Vagina (tissue), 2 donors: Measurements from ENCODE around the gene PLSCR3. TPM values are rescaled to one million over a fixed set of nuclear protein-coding genes. Genes with fewer than 3 reads are reported as not detected.

Experiments used
- DNase-seq, 2 donors: peaks; one replicate each; pipeline ENCODE4 v3.0.0-alpha.2; 2017; ENCODE audit errors: extremely low spot score in 2 of 2
- H3K27ac ChIP-seq: fragments of 200-600 bp; sonication (generic); one replicate; pipeline ENCODE4 v1.5.1; 2019
- H3K27me3 ChIP-seq: fragments of 200-600 bp; sonication (generic); one replicate; pipeline ENCODE4 v1.5.1; 2019
- H3K36me3 ChIP-seq, 2 donors: fragments of 200-600 bp; sonication (generic); one replicate each; pipeline ENCODE4 v1.5.1; 2017 to 2019
- H3K4me1 ChIP-seq: fragments of 200-600 bp; sonication (generic); one replicate; pipeline ENCODE4 v1.5.1; 2019
- H3K4me3 ChIP-seq, 2 donors: fragments of 200-600 bp; sonication (generic); 1 replicate in 1 of 2; 2 replicates in 1 of 2; pipeline ENCODE4 v1.5.1; 2016 to 2019
- H3K9me3 ChIP-seq: fragments of 200-600 bp; sonication (generic); one replicate; pipeline ENCODE4 v1.5.1; 2019
- POLR2A ChIP-seq, 2 donors: fragments of 450-650 bp; IDR thresholded peaks; one replicate each; pipeline ENCODE4 v1.6.1; 2017; ENCODE audit warnings: antibody characterized with exemption in 2 of 2, mild to moderate bottlenecking in 2 of 2, moderate library complexity in 2 of 2
- POLR2AphosphoS5 ChIP-seq, 2 donors: sonication (generic); formaldehyde crosslinking; IDR thresholded peaks; one replicate each; pipeline ENCODE4 v1.9.0; 2017; ENCODE audit warnings: antibody characterized with exemption in 2 of 2, mild to moderate bottlenecking in 2 of 2, low read depth in 1 of 2; ENCODE audit not compliant: insufficient read depth in 1 of 2
- intact Hi-C: fragments of 100-400 bp; cut with DNase I; formaldehyde crosslinking; loops from one replicate; pipeline ENCODE4 v1.15.1; 2023
- total RNA-seq: library from RNA; depleted of rRNA; stranded (reverse); fragments of >200 nt; gene quantifications from one replicate; pipeline ENCODE4 v1.2.3, GENCODE V29; 2016
- TF ChIP-seq, protein P1 (sequence below), 3 experiments: fragments of 450-650 bp in 2 of 3; fragments of 200-600 bp in 1 of 3; sonication (generic) in 1 of 3; IDR thresholded peaks; one replicate each; pipeline ENCODE4 v1.5.1; 2017 to 2019; ENCODE audit warnings: antibody characterized with exemption in 3 of 3, mild to moderate bottlenecking in 2 of 3, moderate library complexity in 2 of 3

PLSCR3 gene
- total RNA-seq, 1 donor from 2014 or later: 37.1 TPM

DNA sequence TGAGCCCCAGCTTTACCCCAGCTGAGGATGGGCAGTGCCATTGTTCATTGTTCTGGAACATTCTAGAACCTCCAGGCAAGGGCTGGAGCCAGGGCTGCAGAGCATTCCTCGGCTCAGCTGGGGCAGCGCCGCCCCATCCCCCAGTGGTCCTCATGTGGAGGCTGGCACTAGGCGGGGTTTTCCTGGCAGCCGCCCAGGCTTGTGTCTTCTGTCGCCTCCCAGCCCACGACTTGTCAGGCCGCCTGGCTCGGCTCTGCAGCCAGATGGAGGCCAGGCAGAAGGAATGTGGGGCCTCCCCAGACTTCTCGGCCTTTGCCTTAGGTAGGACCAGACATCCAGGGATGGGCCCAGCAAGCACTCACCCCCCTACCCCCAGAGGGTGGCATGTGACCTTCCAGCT, 39.3 kb downstream of the PLSCR3 start, which contains the start of gene TMEM95:
TSS of gene TMEM95 (plus strand) at position 104 of the 400 bp plus-strand sequence. CDS start at position 153, 49 bp downstream.
- no peak for DNase-seq
- TF ChIP-seq, protein P1, sequence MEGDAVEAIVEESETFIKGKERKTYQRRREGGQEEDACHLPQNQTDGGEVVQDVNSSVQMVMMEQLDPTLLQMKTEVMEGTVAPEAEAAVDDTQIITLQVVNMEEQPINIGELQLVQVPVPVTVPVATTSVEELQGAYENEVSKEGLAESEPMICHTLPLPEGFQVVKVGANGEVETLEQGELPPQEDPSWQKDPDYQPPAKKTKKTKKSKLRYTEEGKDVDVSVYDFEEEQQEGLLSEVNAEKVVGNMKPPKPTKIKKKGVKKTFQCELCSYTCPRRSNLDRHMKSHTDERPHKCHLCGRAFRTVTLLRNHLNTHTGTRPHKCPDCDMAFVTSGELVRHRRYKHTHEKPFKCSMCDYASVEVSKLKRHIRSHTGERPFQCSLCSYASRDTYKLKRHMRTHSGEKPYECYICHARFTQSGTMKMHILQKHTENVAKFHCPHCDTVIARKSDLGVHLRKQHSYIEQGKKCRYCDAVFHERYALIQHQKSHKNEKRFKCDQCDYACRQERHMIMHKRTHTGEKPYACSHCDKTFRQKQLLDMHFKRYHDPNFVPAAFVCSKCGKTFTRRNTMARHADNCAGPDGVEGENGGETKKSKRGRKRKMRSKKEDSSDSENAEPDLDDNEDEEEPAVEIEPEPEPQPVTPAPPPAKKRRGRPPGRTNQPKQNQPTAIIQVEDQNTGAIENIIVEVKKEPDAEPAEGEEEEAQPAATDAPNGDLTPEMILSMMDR (IDR thresholded peaks at IDR 0.05): no peak
- peak in 1 of 2 donors; percentile 24 for TF ChIP-seq POLR2AphosphoS5 (IDR thresholded peaks at IDR 0.05; ENCODE audit: insufficient read depth in 1 of 2, low read depth in 1 of 2)
- H3K9me3 ChIP-seq: no peaks in the 10 kb centered on the region
- no peaks in the 10 kb centered on the region for H3K36me3 ChIP-seq
- intact Hi-C loops: loop anchor here (10.0 kb wide), 1 partner anchor 210 kb away; the partner anchor contains the start of gene SENP3
- peak within 1 kb of the TSS; percentile 12 to 87 for H3K4me3 ChIP-seq
- H3K27ac ChIP-seq: peak within 1 kb of the TSS; percentile 96
- H3K4me1 ChIP-seq: peaks cover 38% of the 10 kb centered on the region
- H3K27me3 ChIP-seq: no peaks in the 10 kb centered on the region

DNA sequence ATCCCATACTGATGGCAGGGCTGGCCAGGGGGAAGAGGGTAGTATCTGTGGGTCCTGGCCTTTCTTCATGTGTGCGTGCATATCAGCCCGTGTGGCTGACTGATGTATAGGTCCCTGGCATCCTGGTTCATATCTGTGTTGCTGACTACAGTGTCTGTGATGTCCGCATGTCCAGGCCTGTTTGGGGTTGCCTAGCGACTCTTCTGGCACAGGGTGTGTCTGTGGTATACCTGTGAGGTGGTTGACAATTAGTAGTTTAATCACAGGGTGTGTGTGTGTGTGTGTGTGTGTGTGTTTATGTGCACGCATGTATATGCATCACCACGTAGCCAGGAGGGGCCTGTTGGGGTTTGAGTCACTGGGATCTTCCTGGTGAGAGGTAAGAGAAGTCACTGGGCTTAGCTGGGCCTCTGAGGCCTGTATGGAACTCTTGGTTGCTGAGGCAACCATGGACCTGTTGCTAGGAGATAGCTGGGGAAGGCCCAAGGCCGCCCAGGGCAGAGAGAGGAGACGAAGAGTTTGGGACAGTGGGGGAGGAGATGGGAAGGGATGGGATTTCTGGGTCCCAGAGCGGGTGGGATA, 40.0 kb downstream of the PLSCR3 start:
- Histone ChIP-seq H3K4me3 (peak overlapping the region in 1 of 2 donors; percentile 87), H3K9me3 (no peaks in the 10 kb centered on the region), H3K4me1 (peaks cover 45% of the 10 kb centered on the region), H3K27me3 (no peaks in the 10 kb centered on the region), H3K27ac (peak overlapping the region; percentile 96), H3K36me3 (no peaks in the 10 kb centered on the region)
- no peak for DNase-seq
- intact Hi-C loops: loop anchor here (5.0 to 10.0 kb wide), 4 partner anchors 53 to 210 kb away; partner anchors contain the start of genes FGF11, NLGN2, POLR2A and SENP3
- TF ChIP-seq, protein P1 (IDR thresholded peaks at IDR 0.05): no peak
- TF ChIP-seq POLR2A (IDR thresholded peaks at IDR 0.05) (no peak), POLR2AphosphoS5 (IDR thresholded peaks at IDR 0.05; ENCODE audit: insufficient read depth in 1 of 2, low read depth in 1 of 2) (peak in 1 of 2 donors; percentile 69)

DNA sequence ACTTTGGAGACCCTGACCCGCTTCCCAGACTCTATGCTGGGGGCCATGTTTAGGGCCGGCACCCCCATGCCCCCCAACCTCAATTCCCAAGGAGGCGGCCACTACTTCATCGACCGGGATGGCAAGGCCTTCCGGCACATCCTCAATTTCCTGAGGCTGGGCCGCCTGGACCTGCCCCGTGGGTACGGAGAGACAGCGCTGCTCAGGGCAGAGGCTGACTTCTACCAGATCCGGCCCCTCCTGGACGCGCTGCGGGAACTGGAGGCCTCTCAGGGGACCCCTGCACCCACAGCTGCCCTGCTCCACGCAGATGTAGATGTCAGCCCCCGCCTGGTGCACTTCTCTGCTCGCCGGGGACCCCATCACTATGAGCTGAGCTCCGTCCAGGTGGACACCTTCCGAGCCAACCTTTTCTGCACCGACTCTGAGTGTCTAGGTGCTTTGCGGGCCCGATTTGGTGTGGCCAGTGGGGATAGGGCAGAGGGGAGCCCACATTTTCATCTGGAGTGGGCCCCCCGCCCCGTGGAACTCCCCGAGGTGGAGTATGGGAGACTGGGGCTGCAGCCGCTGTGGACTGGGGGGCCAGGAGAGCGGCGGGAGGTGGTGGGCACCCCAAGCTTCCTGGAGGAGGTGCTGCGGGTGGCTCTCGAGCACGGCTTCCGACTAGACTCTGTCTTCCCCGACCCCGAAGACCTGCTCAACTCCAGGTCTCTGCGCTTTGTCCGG, 41.3 kb downstream of the PLSCR3 start:
- no peak for TF ChIP-seq POLR2AphosphoS5 (IDR thresholded peaks at IDR 0.05; ENCODE audit: insufficient read depth in 1 of 2, low read depth in 1 of 2)
- TF ChIP-seq, protein P1 (IDR thresholded peaks at IDR 0.05): no peak
- no peak for TF ChIP-seq POLR2A (IDR thresholded peaks at IDR 0.05)
- Histone ChIP-seq H3K27ac (peak overlapping the region; percentile 96), H3K4me3 (peak overlapping the region; percentile 87 to 99), H3K9me3 (no peaks in the 10 kb centered on the region), H3K36me3 (no peaks in the 10 kb centered on the region), H3K27me3 (no peaks in the 10 kb centered on the region), H3K4me1 (peaks cover 52% of the 10 kb centered on the region)
- no peak for DNase-seq
- intact Hi-C loops: loop anchor here (5.0 to 10.0 kb wide), 4 partner anchors 54 to 212 kb away; partner anchors contain the start of genes FGF11, NLGN2, POLR2A and SENP3

DNA sequence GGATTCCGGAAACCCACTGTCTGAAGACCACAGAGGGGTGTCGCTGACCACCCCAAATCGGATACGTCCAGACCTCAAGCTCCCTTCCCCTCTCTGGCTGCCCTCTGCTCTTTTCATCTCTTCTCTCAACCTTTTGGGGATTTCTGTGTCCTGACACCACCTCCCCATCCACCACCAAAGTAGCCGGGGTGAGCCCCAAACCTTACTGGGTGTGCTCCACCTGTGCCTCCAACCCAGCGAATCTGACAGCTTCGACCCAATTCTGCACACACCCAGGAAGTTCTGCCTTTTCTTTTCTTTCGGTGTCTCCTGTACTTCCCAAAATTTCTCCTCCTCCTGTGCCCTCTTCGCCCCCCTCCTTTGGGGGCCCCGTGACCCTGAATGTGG, 41.8 kb downstream of the PLSCR3 start:
- no peaks in the 10 kb centered on the region for H3K9me3 ChIP-seq
- no peaks in the 10 kb centered on the region for H3K27me3 ChIP-seq
- intact Hi-C loops: loop anchor here (5.0 to 10.0 kb wide), 4 partner anchors 55 to 212 kb away; partner anchors contain the start of genes FGF11, NLGN2, POLR2A and SENP3
- H3K36me3 ChIP-seq: no peaks in the 10 kb centered on the region
- TF ChIP-seq POLR2A (IDR thresholded peaks at IDR 0.05): no peak
- TF ChIP-seq, protein P1 (IDR thresholded peaks at IDR 0.05): no peak
- TF ChIP-seq POLR2AphosphoS5 (IDR thresholded peaks at IDR 0.05; ENCODE audit: insufficient read depth in 1 of 2, low read depth in 1 of 2): no peak
- H3K27ac ChIP-seq: peak overlapping the region; percentile 96
- H3K4me3 ChIP-seq: peak overlapping the region; percentile 87 to 99
- H3K4me1 ChIP-seq: peaks cover 52% of the 10 kb centered on the region
- no peak for DNase-seq
